Activated CD4-positive, alpha-beta T cell treated with anti-CD3 and anti-CD28 coated beads for 36 hours (primary cell): ENCODE results near the gene TOE1. TPM values are rescaled to one million over a fixed set of nuclear protein-coding genes. Genes with fewer than 3 reads are reported as not detected.
A peak's percentile ranks its signal among the peaks of the same experiment; 100 is the strongest.

Experiments
- ATAC-seq: fragments of 200-7000 bp; cut with Tn5 transposase; one replicate; pipeline ENCODE4 v1.10.0; 2021; ENCODE audit warnings: mild to moderate bottlenecking, moderate library complexity
- CTCF ChIA-PET: fragments of 350-600 bp; sonication (Branson Sonifier 250); formaldehyde crosslinking; loops from one replicate; lab custom pipeline; 2021; ENCODE audit warnings: antibody characterized with exemption; lab: Charles Lee
- POLR2A ChIA-PET: fragments of 350-600 bp; sonication (Branson Sonifier 250); formaldehyde crosslinking; loops from one replicate; lab custom pipeline; 2021; ENCODE audit warnings: antibody characterized with exemption, inconsistent platforms; lab: Charles Lee
- DNase-seq: peaks from one replicate; pipeline ENCODE4 v3.0.0-alpha.2; 2020
- H3K27ac Mint-ChIP-seq: one replicate; pipeline ENCODE4 v1.8.0; 2021; ENCODE audit warnings: mixed read lengths
- H3K27me3 Mint-ChIP-seq: one replicate; pipeline ENCODE4 v1.8.0; 2021; ENCODE audit warnings: mixed read lengths
- H3K36me3 Mint-ChIP-seq: one replicate; pipeline ENCODE4 v1.8.0; 2021; ENCODE audit warnings: low read depth, mixed read lengths
- H3K4me1 Mint-ChIP-seq: one replicate; pipeline ENCODE4 v1.8.0; 2021; ENCODE audit warnings: mixed read lengths
- H3K4me3 Mint-ChIP-seq: one replicate; pipeline ENCODE4 v1.8.0; 2021; ENCODE audit warnings: mild to moderate bottlenecking, moderate library complexity, mixed read lengths
- H3K9me3 Mint-ChIP-seq: one replicate; pipeline ENCODE4 v1.8.0; 2021; ENCODE audit warnings: low read depth, mixed read lengths
- intact Hi-C, 2 experiments: fragments of 100-400 bp; cut with DNase I in 1 of 2; cut with micrococcal nuclease in 1 of 2; formaldehyde crosslinking; loops; one replicate each; pipeline versions ENCODE4 v1.14.2 to v1.15.1; 2022 to 2024; cut with DNase I, micrococcal nuclease
- total RNA-seq, 2 experiments: library from RNA; stranded (reverse); gene quantifications; one replicate each; pipeline ENCODE4 v1.2.3, GENCODE V29; 2021

Gene TOE1
- total RNA-seq, 2 experiments from 2014 or later = 29.8 to 42.3 TPM

GRCh38 chr1:45326627-45327623 is 13.0 kb upstream of the TOE1 start, which contains the start of gene HPDL:
Gene HPDL (plus strand): TSS chr1:45326895. CDS start chr1:45327149, 254 bp downstream.
- ATAC-seq = peak; percentile 87
- ChIA-PET CTCF (interaction anchor here (0.5 to 2.3 kb wide), 11 partner anchors 8 to 277 kb away, joined by 3 to 14 read pairs (median 4); partner anchors contain the start of genes MUTYH, TESK2 and TOE1), POLR2A (interaction anchor here (0.6 to 3.9 kb wide), 12 partner anchors 13 to 605 kb away, joined by 3 to 36 read pairs (median 4); partner anchors contain the start of genes GPBP1L1, HECTD3, MUTYH and PLK3)
- no peaks in the 10 kb centered on the region for H3K9me3 Mint-ChIP-seq
- peak within 1 kb of the TSS; percentile 80 for H3K27ac Mint-ChIP-seq
- H3K4me1 Mint-ChIP-seq = peaks cover 23% of the 10 kb centered on the region
- H3K4me3 Mint-ChIP-seq = peak within 1 kb of the TSS; percentile 82
- intact Hi-C loops = loop anchor here (1.0 kb wide), 3 partner anchors 12 to 315 kb away; partner anchors contain the start of gene UROD (in 1 of the 2)
- peak; percentile 84 for DNase-seq
- H3K27me3 Mint-ChIP-seq = no peaks in the 10 kb centered on the region
- H3K36me3 Mint-ChIP-seq = peaks cover 25% of the 10 kb centered on the region

- no peaks in the 10 kb centered on the region for H3K9me3 Mint-ChIP-seq
- CTCF ChIA-PET = interaction anchor here (0.5 to 2.3 kb wide), 7 partner anchors 12 to 313 kb away, joined by 3 to 14 read pairs (median 4); partner anchors contain the start of genes MUTYH and TOE1
- ATAC-seq = peak; percentile 19
- POLR2A ChIA-PET = interaction anchor here (0.6 to 3.9 kb wide), 5 partner anchors 12 to 606 kb away, joined by 3 to 36 read pairs (median 4); partner anchors contain the start of genes MUTYH, PLK3 and TOE1
- peak overlapping the region; percentile 82 for H3K4me3 Mint-ChIP-seq
- H3K27me3 Mint-ChIP-seq = no peaks in the 10 kb centered on the region
- H3K27ac Mint-ChIP-seq = peak overlapping the region; percentile 58
- H3K36me3 Mint-ChIP-seq = peaks cover 25% of the 10 kb centered on the region
- H3K4me1 Mint-ChIP-seq = peaks cover 23% of the 10 kb centered on the region
- intact Hi-C loops = loop anchor here in 1 of 2 experiments (1.0 kb wide), 1 partner anchor 11 kb away; no protein-coding TSS in a partner anchor
- peak; percentile 30 for DNase-seq
Measured at GRCh38 chr1:45327644-45328515, 12.1 kb upstream of the TOE1 start.

GRCh38 chr1:45328680-45329079 is 11.3 kb upstream of the TOE1 start:
- CTCF ChIA-PET = interaction anchor here (0.6 to 1.3 kb wide), 3 partner anchors 10 to 19 kb away, joined by 3 to 4 read pairs (median 4); partner anchors contain the start of genes MUTYH and TOE1
- peak overlapping the region; percentile 82 for H3K4me3 Mint-ChIP-seq
- no peaks in the 10 kb centered on the region for H3K27me3 Mint-ChIP-seq
- no peaks in the 10 kb centered on the region for H3K9me3 Mint-ChIP-seq
- ATAC-seq (no peak), DNase-seq (no peak)
- H3K4me1 Mint-ChIP-seq = peaks cover 23% of the 10 kb centered on the region
- H3K27ac Mint-ChIP-seq = no peak overlapping the region
- intact Hi-C loops = no loop called here
- POLR2A ChIA-PET = interaction anchor here (3.9 kb wide), 1 partner anchor 11 kb away, joined by 36 read pairs; the partner anchor contains the start of genes MUTYH and TOE1
- H3K36me3 Mint-ChIP-seq = peaks cover 25% of the 10 kb centered on the region

GRCh38 chr1:45329445-45329844 is 10.5 kb upstream of the TOE1 start:
- ATAC-seq = no peak
- CTCF ChIA-PET = interaction anchor here (0.6 to 1.3 kb wide), 5 partner anchors 9 to 459 kb away, joined by 3 to 4 read pairs (median 3); partner anchors contain the start of genes MUTYH and TOE1
- intact Hi-C loops = no loop called here
- peaks cover 32% of the 10 kb centered on the region for H3K36me3 Mint-ChIP-seq
- peak overlapping the region; percentile 33 for H3K27ac Mint-ChIP-seq
- no peak for DNase-seq
- no peaks in the 10 kb centered on the region for H3K9me3 Mint-ChIP-seq
- H3K4me1 Mint-ChIP-seq = peaks cover 26% of the 10 kb centered on the region
- no peaks in the 10 kb centered on the region for H3K27me3 Mint-ChIP-seq
- H3K4me3 Mint-ChIP-seq = peak overlapping the region; percentile 82
- POLR2A ChIA-PET = interaction anchor here (0.6 to 3.9 kb wide), 2 partner anchors 11 to 599 kb away, joined by 3 to 36 read pairs; partner anchors contain the start of genes MUTYH and TOE1

- Mint-ChIP-seq H3K27ac (no peak overlapping the region), H3K4me3 (no peak overlapping the region), H3K4me1 (peaks cover 25% of the 10 kb centered on the region), H3K36me3 (peaks cover 32% of the 10 kb centered on the region), H3K27me3 (no peaks in the 10 kb centered on the region), H3K9me3 (no peaks in the 10 kb centered on the region)
- ChIA-PET CTCF (interaction anchor here (1.3 kb wide), 1 partner anchor 8 kb away, joined by 3 read pairs; no protein-coding TSS in a partner anchor), POLR2A (no interaction called here)
- DNase-seq (no peak), ATAC-seq (no peak)
- intact Hi-C loops = no loop called here
Measured at GRCh38 chr1:45331436-45332345, 8.3 kb upstream of the TOE1 start.

- H3K27me3 Mint-ChIP-seq = no peaks in the 10 kb centered on the region
Measured at GRCh38 chr1:45332346-45332720, 7.6 kb upstream of the TOE1 start.

GRCh38 chr1:45334308-45335245 is 5.4 kb upstream of the TOE1 start:
- POLR2A ChIA-PET = interaction anchor here (0.6 to 1.1 kb wide), 2 partner anchors 14 to 187 kb away, joined by 3 read pairs; partner anchors contain the start of gene PRDX1
- intact Hi-C loops = no loop called here
- H3K4me1 Mint-ChIP-seq = peaks cover 20% of the 10 kb centered on the region
- ATAC-seq = no peak
- H3K4me3 Mint-ChIP-seq = no peak overlapping the region
- CTCF ChIA-PET = interaction anchor here (0.5 to 0.9 kb wide), 4 partner anchors 8 to 321 kb away, joined by 3 to 4 read pairs (median 4); partner anchors contain the start of gene HPDL
- H3K9me3 Mint-ChIP-seq = no peaks in the 10 kb centered on the region
- H3K27ac Mint-ChIP-seq = no peak overlapping the region
- DNase-seq = no peak
- H3K27me3 Mint-ChIP-seq = no peaks in the 10 kb centered on the region
- peaks cover 32% of the 10 kb centered on the region for H3K36me3 Mint-ChIP-seq

More at GRCh38 chr1:45332346-45332720, 7.6 kb upstream of the TOE1 start:
- Mint-ChIP-seq H3K4me1 (peaks cover 25% of the 10 kb centered on the region), H3K9me3 (no peaks in the 10 kb centered on the region), H3K36me3 (peaks cover 34% of the 10 kb centered on the region), H3K4me3 (no peak overlapping the region), H3K27ac (no peak overlapping the region)
- ATAC-seq (no peak), DNase-seq (no peak)
- POLR2A ChIA-PET = no interaction called here
- intact Hi-C loops = no loop called here
- CTCF ChIA-PET = no interaction called here

GRCh38 chr1:45335855-45336324 is 4.1 kb upstream of the TOE1 start:
- peaks cover 17% of the 10 kb centered on the region for H3K4me1 Mint-ChIP-seq
- ChIA-PET POLR2A (no interaction called here), CTCF (interaction anchor here (0.7 kb wide), 1 partner anchor 160 kb away, joined by 4 read pairs; no protein-coding TSS in a partner anchor)
- H3K9me3 Mint-ChIP-seq = no peaks in the 10 kb centered on the region
- H3K27me3 Mint-ChIP-seq = no peaks in the 10 kb centered on the region
- no peak for DNase-seq
- H3K36me3 Mint-ChIP-seq = peaks cover 31% of the 10 kb centered on the region
- no peak overlapping the region for H3K4me3 Mint-ChIP-seq
- no peak for ATAC-seq
- intact Hi-C loops = no loop called here
- H3K27ac Mint-ChIP-seq = no peak overlapping the region
